ENCODE measurements around the gene DMPK. TPM values are rescaled to one million over a fixed set of nuclear protein-coding genes. Genes with fewer than 3 reads are reported as not detected.

DMPK gene
- total RNA-seq, 1 experiment from 2014 or later, result 28.1 TPM

GRCh38 chr19:45790942-45791341 lies 8.7 kb upstream of the DMPK start:
- peaks cover 4% of the 10 kb centered on the region; the same call in 1 of the 2 replicates for H3K36me3 ChIP-seq (ENCODE audit: control insufficient read depth, insufficient read depth, low read length)
- H3K4me1 ChIP-seq, result peaks cover 3% of the 10 kb centered on the region; the same call in 1 of the 2 replicates
- TF ChIP-seq CTCF (IDR thresholded peaks at IDR 0.05; ENCODE audit: insufficient read depth in 1 of 2, low read depth in 1 of 2, low read length in 1 of 2, severe bottlenecking in 1 of 2, unreplicated experiment in 1 of 2), result no peak
- no peaks in the 10 kb centered on the region for H3K27me3 Mint-ChIP-seq (ENCODE audit: insufficient read depth, unreplicated experiment)
- peak overlapping the region; percentile 79 for H3K27ac Mint-ChIP-seq (ENCODE audit: unreplicated experiment)
- H3K4me3 Mint-ChIP-seq (ENCODE audit: unreplicated experiment), result peak overlapping the region; percentile 92
- intact Hi-C loops (cut with micrococcal nuclease; ENCODE audit: unreplicated experiment), result no loop called here
- no peaks in the 10 kb centered on the region for H3K9me3 ChIP-seq
- ChIA-PET CTCF (interaction anchor here (0.6 to 1.0 kb wide), 2 partner anchors 26 to 60 kb away, joined by 3 read pairs; partner anchors contain the start of gene FBXO46), POLR2A (interaction anchor here (1.0 kb wide), 1 partner anchor 74 kb away, joined by 3 read pairs; no protein-coding TSS in a partner anchor)
- no peak for DNase-seq
- no peaks in the 10 kb centered on the region for H3K9me3 Mint-ChIP-seq (ENCODE audit: unreplicated experiment)
- peaks cover 63% of the 10 kb centered on the region for H3K36me3 Mint-ChIP-seq (ENCODE audit: insufficient read depth, unreplicated experiment)
- peaks cover 23% of the 10 kb centered on the region for H3K4me1 Mint-ChIP-seq (ENCODE audit: low read depth, unreplicated experiment)
- no TSS peak for BruUV-seq (replicated peaks)
- no peaks in the 10 kb centered on the region for H3K27me3 ChIP-seq (replicated peaks; ENCODE audit: control insufficient read depth, insufficient read depth, low read length)
- H3K4me3 ChIP-seq (ENCODE audit: low read depth, low read length), result no peak overlapping the region; the same call in none of the 2 replicates

GRCh38 chr19:45789035-45789786 lies 6.9 kb upstream of the DMPK start:
- Mint-ChIP-seq H3K4me3 (ENCODE audit: unreplicated experiment) (no peak overlapping the region), H3K27ac (ENCODE audit: unreplicated experiment) (no peak overlapping the region), H3K4me1 (ENCODE audit: low read depth, unreplicated experiment) (peaks cover 23% of the 10 kb centered on the region), H3K9me3 (ENCODE audit: unreplicated experiment) (no peaks in the 10 kb centered on the region), H3K36me3 (ENCODE audit: insufficient read depth, unreplicated experiment) (peaks cover 63% of the 10 kb centered on the region), H3K27me3 (ENCODE audit: insufficient read depth, unreplicated experiment) (no peaks in the 10 kb centered on the region)
- Histone ChIP-seq H3K4me3 (ENCODE audit: low read depth, low read length) (no peak overlapping the region), H3K36me3 (ENCODE audit: control insufficient read depth, insufficient read depth, low read length) (peaks cover 4% of the 10 kb centered on the region; the same call in 1 of the 2 replicates), H3K27me3 (replicated peaks; ENCODE audit: control insufficient read depth, insufficient read depth, low read length) (no peaks in the 10 kb centered on the region), H3K4me1 (peaks cover 3% of the 10 kb centered on the region; the same call in 1 of the 2 replicates), H3K9me3 (no peaks in the 10 kb centered on the region)
- no peak for TF ChIP-seq CTCF (IDR thresholded peaks at IDR 0.05; ENCODE audit: insufficient read depth in 1 of 2, low read depth in 1 of 2, low read length in 1 of 2, severe bottlenecking in 1 of 2, unreplicated experiment in 1 of 2)
- no peak for DNase-seq
- POLR2A ChIA-PET, result no interaction called here
- CTCF ChIA-PET, result no interaction called here
- BruUV-seq (replicated peaks), result no TSS peak
- intact Hi-C loops (cut with micrococcal nuclease; ENCODE audit: unreplicated experiment), result no loop called here

- H3K27me3 ChIP-seq (replicated peaks; ENCODE audit: control insufficient read depth, insufficient read depth, low read length), result no peaks in the 10 kb centered on the region
- H3K9me3 ChIP-seq, result no peaks in the 10 kb centered on the region
- CTCF ChIA-PET, result no interaction called here
- no peak for TF ChIP-seq CTCF (IDR thresholded peaks at IDR 0.05; ENCODE audit: insufficient read depth in 1 of 2, low read depth in 1 of 2, low read length in 1 of 2, severe bottlenecking in 1 of 2, unreplicated experiment in 1 of 2)
- peaks cover 3% of the 10 kb centered on the region; the same call in 1 of the 2 replicates for H3K4me1 ChIP-seq
- H3K27ac Mint-ChIP-seq (ENCODE audit: unreplicated experiment), result no peak overlapping the region
- no peak for DNase-seq
- H3K36me3 Mint-ChIP-seq (ENCODE audit: insufficient read depth, unreplicated experiment), result peaks cover 60% of the 10 kb centered on the region
- H3K27me3 Mint-ChIP-seq (ENCODE audit: insufficient read depth, unreplicated experiment), result no peaks in the 10 kb centered on the region
- H3K4me3 Mint-ChIP-seq (ENCODE audit: unreplicated experiment), result no peak overlapping the region
- peaks cover 4% of the 10 kb centered on the region; the same call in 1 of the 2 replicates for H3K36me3 ChIP-seq (ENCODE audit: control insufficient read depth, insufficient read depth, low read length)
- no peak overlapping the region for H3K4me3 ChIP-seq (ENCODE audit: low read depth, low read length)
- H3K4me1 Mint-ChIP-seq (ENCODE audit: low read depth, unreplicated experiment), result peaks cover 10% of the 10 kb centered on the region
- H3K9me3 Mint-ChIP-seq (ENCODE audit: unreplicated experiment), result no peaks in the 10 kb centered on the region
- intact Hi-C loops (cut with micrococcal nuclease; ENCODE audit: unreplicated experiment), result no loop called here
- BruUV-seq (replicated peaks), result no TSS peak
- POLR2A ChIA-PET, result no interaction called here
Observed at GRCh38 chr19:45786533-45786894, 4.2 kb upstream of the DMPK start.

All from Caco-2 (cell line).